A549 treated with dexamethasone at 1 μM for 4 hours (cell line): ENCODE data around the gene MYO18A. TPM values are rescaled to one million over a fixed set of nuclear protein-coding genes. Genes with fewer than 3 reads are reported as not detected.

Experiments
- total RNA-seq: library from RNA; stranded (reverse); fragments of 200-300 nt; extraction: Qiagen RNA extraction; gene quantifications from 5 replicates; pipeline ENCODE4 v1.2.3, GENCODE V29; 2022

MYO18A gene
- total RNA-seq, result 14.6 to 29.1 TPM (median 24.1 TPM) in 5 replicates

GRCh38 chr17:29180034-29180787 is at the start of gene MYO18A:
Gene MYO18A, minus strand, starts transcription at chr17:29180398. Its CDS starts 13,458 bp downstream, at chr17:29166940.

GRCh38 chr17:29042679-29043538 is 137.3 kb downstream of the MYO18A start, which contains the start of gene PIPOX:
Gene PIPOX, plus strand, starts transcription at chr17:29043141. Its CDS starts 85 bp downstream, at chr17:29043226.

Other genes starting within 250 kb of the MYO18A start
- 27.2 to 39.1 TPM (median 36.7 TPM) in 5 replicates for gene PHF12, start 228.9 kb downstream of the MYO18A start, total RNA-seq
- gene SEZ6, start 174.4 kb downstream of the MYO18A start, total RNA-seq, result 0.08 TPM in 1 of 5 replicates, not detected in the others
- 0.07 to 0.29 TPM (median 0.10 TPM) in 5 replicates for gene PIPOX, start 137.3 kb downstream of the MYO18A start, total RNA-seq
- gene CRYBA1, start 66.5 kb upstream of the MYO18A start, total RNA-seq, result not detected in 5 replicates
- gene NUFIP2, start 113.8 kb upstream of the MYO18A start, total RNA-seq, result 38.1 to 97.3 TPM (median 78.8 TPM) in 5 replicates
- 17.1 to 32.5 TPM (median 28.3 TPM) in 5 replicates for gene TAOK1, start 210.0 kb upstream of the MYO18A start, total RNA-seq